ENCODE data around the gene FAM185A.
A peak's percentile ranks its signal among the peaks of the same experiment; 100 is the strongest.
"Not testable (repeated sequence)": the region's sequence is repeated elsewhere in the genome, so short reads cannot be mapped to it uniquely, and the experiment has no call there.

FAM185A gene

DNA sequence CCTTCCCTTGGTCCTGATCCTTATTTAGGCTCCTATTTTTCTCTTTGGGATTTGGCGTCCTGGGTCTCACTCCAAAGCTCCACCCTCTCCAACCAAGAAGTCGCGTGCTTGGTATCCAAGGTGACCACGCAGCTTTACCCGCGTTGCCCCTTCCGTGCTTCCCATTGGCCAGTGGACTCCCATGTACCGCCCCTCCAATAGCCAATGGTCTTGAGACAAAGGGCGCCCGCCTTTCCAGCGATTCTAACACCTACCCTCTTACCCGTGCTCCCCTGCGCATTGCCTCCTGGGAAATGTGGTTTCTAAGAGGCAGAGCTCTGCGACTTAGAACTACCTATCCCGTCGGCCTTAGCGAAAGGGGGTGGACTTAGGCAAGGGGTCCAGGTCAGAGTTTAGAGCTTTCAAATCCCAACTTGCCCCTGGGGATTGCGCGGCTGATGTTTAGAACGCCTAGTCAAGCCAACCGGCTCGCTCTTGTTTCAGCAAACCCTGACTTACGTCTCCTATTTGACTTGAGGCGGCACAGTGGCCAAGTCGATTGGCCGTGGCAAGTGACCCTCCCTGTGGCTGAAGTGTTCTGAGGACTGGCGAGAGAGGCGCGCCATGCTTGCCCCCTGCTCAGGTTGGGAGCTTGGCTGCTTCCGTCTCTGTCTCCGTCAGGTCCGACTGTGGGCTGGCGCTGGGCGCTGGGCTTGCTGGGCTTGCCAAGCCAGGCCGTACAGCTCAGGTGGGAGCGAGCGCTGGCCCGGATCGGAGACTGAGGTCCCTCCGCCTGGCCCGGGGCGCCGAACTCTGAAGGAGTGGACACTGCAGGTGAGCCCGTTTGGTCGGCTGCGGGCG is at the start of gene FAM185A:
FAM185A (plus strand) TSS at position 395 of the 840 bp plus-strand sequence; CDS start at position 604, 209 bp downstream.
- DNase-seq (ENCODE audit: low read depth): peak; percentile 94
- H3K4me3 ChIP-seq (ENCODE audit: control insufficient read depth, low read depth, low read length): peak within 1 kb of the TSS; percentile 57

DNA sequence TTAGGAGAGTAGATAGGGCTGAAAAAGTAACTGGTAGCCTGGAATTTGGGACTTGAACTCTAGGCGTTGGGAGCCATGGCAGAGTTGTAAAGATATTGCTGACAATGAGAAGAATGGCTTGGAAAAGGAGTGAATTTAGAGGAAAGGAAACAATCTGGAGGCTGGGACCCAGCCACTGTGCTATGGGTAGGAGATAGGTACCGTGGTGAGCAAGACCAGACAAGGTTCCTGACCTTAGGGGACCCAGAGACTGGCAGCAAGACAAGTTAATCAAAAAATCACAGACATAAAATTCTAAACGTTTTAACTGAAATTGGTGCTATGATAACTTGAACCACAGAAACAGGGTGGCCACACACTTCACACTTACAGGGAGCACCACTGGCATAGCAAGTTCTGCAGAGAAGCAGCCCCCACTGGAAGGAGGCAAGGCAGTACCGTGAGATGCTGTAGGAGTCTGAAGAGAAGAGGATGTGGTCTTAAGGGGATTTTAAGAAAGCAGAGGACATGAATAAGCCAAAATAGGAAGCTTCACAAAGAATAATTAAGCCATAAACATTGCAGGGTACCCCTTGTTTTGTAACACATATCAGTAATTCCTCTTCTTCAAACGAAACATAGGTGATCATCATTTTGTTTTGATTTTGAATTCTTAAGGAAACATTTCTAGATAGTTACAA is 35.6 kb upstream of the FAM185A start:
- DNase-seq (ENCODE audit: low read depth); H3K4me3 ChIP-seq (ENCODE audit: control insufficient read depth, low read depth, low read length): not testable (repeated sequence)

DNA sequence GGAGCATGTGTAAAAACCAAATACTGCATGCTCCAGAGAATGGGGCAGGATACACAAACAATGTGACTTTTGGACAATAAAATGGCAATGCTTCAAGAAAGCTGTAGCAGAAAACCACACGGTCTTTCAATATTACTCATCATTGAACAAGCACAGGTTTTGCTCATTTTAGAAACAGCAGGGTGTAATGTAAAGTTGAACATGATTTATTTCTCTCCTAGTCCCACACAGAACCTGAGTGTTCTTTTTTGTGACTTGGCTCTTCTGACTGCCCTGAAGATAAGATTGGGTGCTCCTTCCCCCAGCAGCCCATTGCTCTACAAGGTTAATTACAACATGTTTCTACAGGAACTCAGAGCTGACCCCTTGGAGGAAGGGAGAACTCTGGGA is 35.1 kb upstream of the FAM185A start:
- not testable (repeated sequence) for H3K4me3 ChIP-seq (ENCODE audit: control insufficient read depth, low read depth, low read length); DNase-seq (ENCODE audit: low read depth)

DNA sequence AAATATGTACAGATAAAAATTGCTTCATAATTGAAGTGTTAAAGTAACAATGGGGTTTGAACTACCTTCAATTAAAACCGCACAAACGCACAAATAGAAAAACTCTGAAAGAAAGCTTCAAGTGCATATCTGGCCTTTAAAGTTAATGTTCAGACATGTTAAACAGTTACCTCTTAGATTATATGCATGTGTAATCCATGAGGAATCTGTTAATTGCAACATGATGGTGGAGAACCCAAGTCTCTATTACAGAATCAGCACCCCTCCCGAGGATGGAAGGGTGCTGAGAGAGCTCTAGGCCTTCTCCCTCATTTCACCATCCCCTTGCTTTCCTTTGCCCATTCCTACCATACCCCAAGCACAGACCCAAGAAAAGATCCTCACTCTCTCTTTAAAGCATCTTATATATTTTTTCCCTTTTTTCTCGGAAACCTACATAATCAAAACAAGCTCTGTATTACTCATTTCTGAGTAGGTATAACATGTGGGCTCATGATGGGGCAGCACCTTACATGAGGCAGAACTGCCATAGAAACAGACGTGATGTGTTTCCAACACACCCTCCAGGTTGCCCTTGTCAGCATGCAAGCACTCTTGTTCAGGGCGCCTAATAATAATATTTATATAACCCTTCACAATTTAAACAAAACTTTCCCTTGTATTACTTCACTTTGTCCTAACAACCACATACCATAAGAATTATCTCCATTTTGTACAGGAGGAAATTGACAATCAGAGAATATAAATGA is 33.9 kb upstream of the FAM185A start:
- H3K4me3 ChIP-seq (ENCODE audit: control insufficient read depth, low read depth, low read length); DNase-seq (ENCODE audit: low read depth): not testable (repeated sequence)

DNA sequence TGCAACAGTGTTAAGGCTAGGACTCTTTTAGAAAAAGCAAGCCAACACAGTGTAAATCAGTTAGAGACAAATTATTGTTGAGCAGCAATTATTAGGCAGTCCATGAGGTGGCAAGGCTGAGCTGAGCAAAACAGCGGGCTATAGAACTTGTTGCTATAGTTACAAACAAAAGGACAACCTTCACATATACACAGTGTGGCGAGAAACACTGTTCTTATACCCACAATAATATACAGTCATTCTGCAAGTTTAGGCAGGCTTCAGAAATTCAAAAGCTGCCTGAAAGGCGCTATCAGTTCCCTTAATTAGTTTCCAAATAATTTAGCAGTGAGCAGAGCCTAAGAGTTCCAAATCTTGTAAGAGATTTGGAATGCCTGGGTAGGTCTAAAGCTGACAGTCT is 33.1 kb upstream of the FAM185A start:
- not testable (repeated sequence) for H3K4me3 ChIP-seq (ENCODE audit: control insufficient read depth, low read depth, low read length); DNase-seq (ENCODE audit: low read depth)

DNA sequence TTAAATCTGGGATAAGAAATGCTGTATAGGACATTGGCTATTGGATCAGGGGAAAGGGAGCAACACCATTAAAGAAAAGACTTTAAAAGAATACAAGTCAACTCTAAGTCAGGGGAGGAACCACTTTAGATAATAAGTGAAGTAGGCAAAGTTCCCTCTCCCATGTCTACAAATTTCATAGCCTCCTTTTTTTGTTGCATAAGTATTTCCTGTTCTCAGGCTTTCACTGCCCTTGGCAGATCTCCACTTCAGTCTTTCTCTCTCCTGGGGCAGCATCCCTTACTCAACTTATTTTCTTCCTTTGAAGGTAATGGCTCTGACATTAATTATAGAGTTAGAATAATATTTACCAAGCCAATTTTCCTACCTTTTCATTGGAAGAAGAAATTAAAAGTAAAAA is 30.3 kb upstream of the FAM185A start:
- DNase-seq (ENCODE audit: low read depth): peak; percentile 16
- H3K4me3 ChIP-seq (ENCODE audit: control insufficient read depth, low read depth, low read length): not testable (repeated sequence)

DNA sequence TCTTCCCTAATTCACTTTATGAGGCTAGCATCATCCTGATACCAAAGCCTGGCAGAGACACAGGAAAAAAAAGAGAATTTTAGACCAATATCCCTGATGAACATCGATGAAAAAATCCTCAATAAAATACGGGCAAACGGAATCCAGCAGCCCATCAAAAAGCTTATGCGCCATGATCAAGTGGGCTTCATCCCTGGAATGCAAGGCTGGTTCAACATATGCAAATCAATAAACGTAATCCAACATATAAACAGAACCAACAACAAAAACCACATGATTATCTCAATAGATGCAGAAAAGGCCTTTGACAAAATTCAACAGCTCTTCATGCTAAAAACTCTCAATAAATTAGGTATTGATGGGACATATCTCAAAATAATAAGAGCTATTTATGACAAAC is 22.6 kb upstream of the FAM185A start:
- H3K4me3 ChIP-seq (ENCODE audit: control insufficient read depth, low read depth, low read length); DNase-seq (ENCODE audit: low read depth): not testable (repeated sequence)

DNA sequence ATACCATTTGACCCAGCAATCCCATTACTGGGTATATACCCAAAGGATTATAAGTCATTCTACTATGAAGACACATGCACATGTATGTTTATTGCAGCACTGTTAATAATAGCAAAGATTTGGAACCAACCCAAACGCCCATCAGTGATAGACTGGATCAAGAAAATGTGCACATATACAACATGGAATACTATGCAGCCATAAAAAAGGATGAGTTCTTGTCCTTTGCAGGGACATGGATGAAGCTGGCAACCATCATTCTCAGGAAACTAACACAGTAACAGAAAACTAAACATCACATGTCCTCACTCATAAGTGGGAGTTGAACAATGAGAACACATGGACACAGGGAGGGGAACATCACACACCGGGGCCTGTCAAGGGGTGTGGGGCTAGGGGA is 19.1 kb upstream of the FAM185A start:
- not testable (repeated sequence) for DNase-seq (ENCODE audit: low read depth); H3K4me3 ChIP-seq (ENCODE audit: control insufficient read depth, low read depth, low read length)

DNA sequence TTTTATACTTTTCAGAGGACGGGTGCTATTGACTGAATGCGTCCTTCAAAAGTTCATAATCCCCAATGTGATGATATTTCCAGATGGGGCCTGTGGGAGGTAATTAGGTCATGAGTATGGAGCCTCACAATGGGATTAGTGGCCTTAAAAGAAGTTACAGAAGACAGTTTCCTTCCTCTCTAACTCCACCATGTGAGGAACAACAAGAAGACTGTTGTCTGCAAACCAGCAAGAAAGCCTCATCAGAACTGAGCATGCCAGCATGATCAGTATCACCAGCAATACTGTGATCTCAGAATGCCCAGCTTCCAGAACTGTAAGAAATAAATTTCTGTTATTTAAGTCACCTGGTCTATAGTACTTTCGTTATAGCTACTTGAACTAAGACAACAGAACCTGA is 18.4 kb upstream of the FAM185A start:
- DNase-seq (ENCODE audit: low read depth); H3K4me3 ChIP-seq (ENCODE audit: control insufficient read depth, low read depth, low read length): not testable (repeated sequence)

DNA sequence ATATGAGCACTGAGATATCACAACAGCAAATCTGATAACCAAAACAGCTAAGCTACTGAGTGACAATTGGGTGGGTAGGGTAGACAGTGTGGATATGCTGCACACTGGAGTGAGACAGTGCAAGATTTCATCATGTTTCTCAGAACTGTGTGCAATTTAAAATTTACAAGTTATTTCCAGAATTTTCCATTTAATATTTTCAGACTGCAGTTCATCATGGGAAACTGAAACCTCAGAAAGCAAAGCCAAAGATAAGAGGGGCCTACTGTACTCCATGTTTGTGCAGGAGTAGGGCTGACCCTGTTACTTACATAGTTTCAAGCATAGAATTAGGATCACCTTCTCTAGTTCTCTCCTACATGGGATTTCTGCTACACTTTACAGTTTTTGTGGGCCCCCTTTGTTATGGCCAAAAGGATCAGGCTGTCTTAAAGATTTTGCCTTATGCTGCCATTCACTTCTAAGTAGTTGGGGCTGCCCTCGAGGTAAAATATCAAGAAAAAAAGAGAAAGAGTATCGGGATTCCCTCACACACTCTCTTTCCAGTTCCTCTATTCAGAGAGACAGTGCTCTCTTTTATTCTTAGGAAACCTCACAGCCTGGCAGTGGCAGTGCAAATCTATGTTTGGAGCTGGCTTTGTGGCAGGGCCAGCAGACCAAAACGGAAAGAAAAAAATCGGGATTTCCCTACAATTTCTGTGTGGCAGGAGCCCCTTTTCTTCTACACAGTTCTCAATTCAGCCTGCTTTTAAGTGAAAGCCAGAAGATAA is 6.6 kb upstream of the FAM185A start:
- H3K4me3 ChIP-seq (ENCODE audit: control insufficient read depth, low read depth, low read length); DNase-seq (ENCODE audit: low read depth): not testable (repeated sequence)

DNA sequence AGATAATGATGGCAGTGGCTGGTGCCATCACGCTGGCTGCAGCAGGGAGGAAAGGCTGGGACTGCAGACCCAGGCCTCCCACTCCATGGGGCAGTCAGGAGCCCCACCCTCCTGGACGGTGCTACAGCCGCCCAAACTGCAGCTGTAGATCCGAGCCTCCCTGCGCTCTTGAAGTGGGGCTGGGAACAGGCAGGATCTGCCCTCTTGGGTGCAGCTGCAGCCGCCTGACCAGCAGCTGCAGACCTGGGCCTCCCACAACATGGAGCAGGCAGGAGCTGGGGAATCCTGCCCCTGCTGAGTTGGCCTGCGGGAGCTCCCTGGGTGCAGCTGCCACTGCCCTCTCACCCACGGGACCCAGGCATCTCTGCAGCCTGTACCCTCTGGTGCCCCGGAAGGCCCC is 4.9 kb upstream of the FAM185A start:
- DNase-seq (ENCODE audit: low read depth): not testable (repeated sequence)

DNA sequence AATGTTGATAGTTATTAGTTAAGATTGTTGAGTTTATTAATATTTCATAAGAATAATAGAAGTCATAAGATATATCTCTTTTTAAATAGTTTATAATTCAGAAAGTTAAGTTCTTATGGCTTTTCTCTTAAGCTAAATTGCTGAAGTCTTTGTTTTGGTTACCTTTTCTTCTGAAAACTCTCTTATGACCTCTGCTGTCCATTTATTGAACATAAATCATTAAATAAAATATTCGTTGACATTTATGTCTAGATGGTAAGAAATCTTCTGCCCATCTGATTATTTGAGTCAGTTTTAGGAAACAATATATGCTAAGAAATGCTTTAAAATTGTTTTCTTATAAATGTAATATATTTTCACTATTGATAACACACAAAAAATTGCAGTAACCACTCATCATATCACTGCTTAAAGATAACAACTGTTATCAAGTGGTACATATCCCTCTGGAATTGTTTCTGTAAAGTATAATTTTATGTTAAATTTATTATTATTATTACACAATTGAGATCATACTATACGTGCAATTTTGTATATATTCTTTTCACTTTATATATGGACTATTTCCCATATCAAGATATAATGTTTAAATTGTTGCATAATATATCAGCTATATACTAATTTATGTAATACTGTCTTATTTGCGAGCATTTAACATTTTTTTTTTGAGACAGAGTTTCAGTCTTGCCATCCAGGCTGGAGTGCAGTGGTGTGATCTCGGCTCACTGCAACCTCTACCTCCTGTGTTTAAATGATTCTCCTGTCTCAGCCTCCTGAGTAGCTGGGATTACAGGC is 3.1 kb upstream of the FAM185A start:
- DNase-seq (ENCODE audit: low read depth); H3K4me3 ChIP-seq (ENCODE audit: control insufficient read depth, low read depth, low read length): not testable (repeated sequence)

More for the DNA sequence above, 4.9 kb upstream of the FAM185A start:
- H3K4me3 ChIP-seq (ENCODE audit: control insufficient read depth, low read depth, low read length): not testable (repeated sequence)

DNA sequence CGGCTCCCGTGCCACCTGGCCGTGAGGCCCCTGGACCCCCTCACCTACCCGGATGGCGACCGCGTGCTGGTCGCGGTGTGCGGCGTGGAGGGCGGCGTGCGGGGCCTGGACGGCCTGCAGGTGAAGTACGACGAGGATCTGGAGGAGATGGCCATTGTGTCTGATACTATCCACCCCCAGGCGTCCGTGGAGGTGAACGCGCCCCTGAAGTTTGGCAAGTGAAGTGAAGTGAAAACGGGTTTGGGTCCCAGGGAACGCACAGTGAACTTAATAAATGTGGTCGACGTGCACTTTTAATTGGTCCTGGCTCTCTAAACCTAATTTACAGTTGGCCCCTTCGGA is 617 bp downstream of the FAM185A start:
- not testable (repeated sequence) for DNase-seq (ENCODE audit: low read depth)
- H3K4me3 ChIP-seq (ENCODE audit: control insufficient read depth, low read depth, low read length): peak overlapping the region; percentile 57
